Stimulated activated CD4-positive, alpha-beta T cell treated with anti-CD3 and anti-CD28 coated beads, Interleukin-1b, Interleukin-23, amount 100 ng/mL, for 1 hour (primary cell): Measurements from ENCODE around the gene LRRC71.
"Not testable (repeated sequence)": the region's sequence is repeated elsewhere in the genome, so short reads cannot be mapped to it uniquely, and the experiment has no call there.

Experiments
- DNase-seq, 2 donors: peaks; one replicate each; pipeline ENCODE4 v3.0.0-alpha.2; 2020; ENCODE audit warnings: low read depth in 2 of 2

LRRC71 gene

DNA sequence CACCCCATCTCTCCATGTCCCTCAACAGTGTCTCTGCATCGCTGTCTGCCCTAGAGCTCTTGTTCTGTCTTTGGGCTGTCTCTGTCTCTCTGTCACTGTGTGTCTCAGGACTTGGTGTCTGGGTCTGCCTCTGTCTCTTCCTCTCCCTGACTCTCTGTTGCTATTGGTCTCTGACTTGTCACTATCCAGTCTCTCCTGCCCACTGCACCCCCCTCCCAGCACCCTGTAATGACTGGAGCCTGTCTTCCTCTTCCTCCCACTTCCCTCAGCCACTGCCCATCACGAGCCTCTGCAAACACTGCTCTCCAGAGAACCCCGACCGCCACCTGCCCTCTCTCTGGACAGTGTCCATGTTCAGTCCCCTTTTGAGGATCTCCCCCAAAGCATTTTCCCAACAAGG lies 14.8 kb upstream of the LRRC71 start:
- no peak for DNase-seq

GRCh38 chr1:156906206-156906906 lies 14.1 kb upstream of the LRRC71 start:
- DNase-seq, result no peak

DNA sequence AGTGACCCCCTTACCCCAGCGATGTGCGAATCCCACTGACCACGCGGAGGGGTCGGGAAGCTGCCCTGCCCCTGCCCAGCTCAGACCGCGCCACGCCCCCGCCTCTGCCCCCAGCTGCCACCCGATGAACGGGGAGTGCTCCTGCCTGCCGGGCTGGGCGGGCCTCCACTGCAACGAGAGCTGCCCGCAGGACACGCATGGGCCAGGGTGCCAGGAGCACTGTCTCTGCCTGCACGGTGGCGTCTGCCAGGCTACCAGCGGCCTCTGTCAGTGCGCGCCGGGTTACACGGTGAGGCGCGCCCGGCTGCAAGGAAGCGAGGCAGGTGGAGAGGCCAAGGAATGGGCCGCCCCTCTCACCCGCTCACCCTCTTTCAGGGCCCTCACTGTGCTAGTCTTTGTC lies 11.9 kb upstream of the LRRC71 start:
- no peak for DNase-seq

DNA sequence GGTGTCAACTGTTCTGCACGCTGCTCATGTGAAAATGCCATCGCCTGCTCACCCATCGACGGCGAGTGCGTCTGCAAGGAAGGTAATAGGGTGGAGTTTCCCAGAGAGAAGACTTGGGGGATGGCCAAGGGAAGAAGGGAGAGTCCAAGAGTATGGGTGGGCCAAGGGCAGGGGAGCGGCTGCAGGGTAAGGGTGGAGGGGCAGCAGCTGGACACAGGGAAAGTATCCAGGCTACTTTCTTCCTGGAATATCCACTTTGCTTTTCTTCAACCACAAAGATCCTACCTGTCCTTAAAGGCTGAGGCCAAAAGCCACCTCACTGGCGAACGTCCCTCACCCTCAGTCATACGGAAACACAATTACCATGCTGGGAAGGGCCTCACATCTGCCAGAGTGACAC lies 11.5 kb upstream of the LRRC71 start:
- no peak for DNase-seq

- DNase-seq, result no peak
Observed at GRCh38 chr1:156909671-156910070, 10.8 kb upstream of the LRRC71 start.

GRCh38 chr1:156910309-156910782 lies 10.1 kb upstream of the LRRC71 start:
- peak in 1 of 2 donors; percentile 50 for DNase-seq

DNA sequence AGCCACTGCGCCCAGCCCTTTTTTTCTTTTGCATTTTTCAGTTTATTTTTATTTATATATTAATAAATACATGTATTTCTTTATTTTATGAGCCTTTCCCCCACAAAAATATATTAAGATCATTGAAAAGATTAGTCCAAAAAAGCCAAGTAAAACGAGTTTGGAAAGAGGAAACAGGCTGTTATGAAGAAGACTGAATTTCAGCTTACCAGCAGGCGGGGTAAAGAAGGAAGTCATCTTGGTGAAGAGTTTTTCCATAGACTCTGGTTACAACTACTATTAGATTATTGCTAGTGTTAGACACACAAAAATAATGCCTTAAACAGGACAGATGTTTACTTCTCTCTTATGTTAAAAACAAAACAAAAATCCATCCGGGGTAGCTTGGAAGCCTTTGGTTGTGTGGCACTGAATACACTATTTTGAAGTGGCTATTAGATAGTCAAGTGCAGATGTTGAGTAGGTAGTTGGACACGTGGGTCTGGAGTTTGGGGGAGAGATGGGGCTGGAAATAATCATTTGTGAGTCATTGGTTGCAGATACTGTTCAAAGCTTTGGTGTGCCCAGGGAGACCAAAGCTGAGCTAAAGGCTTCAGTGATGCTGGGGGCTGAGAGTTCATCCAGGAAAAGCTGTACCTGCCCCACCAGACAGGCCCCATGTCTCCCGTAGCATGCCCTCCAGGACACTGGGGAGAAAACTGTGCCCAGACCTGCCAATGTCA lies 8.7 kb upstream of the LRRC71 start:
- no peak for DNase-seq

DNA sequence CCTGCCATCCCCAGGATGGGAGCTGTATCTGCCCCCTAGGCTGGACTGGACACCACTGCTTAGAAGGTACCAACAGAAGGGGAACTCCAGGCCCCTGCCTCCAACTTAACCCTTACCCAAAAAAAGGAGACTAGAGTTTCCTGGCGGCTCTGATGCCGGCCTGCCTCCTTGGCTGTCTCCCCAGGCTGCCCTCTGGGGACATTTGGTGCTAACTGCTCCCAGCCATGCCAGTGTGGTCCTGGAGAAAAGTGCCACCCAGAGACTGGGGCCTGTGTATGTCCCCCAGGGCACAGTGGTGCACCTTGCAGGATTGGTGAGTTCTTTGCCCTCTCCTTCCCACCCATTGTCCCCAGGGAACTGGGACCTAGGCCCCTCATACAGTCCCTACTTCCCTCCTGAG lies 8.1 kb upstream of the LRRC71 start:
- DNase-seq, result no peak

- no peak for DNase-seq
Observed at GRCh38 chr1:156912861-156913808, 7.3 kb upstream of the LRRC71 start.

DNA sequence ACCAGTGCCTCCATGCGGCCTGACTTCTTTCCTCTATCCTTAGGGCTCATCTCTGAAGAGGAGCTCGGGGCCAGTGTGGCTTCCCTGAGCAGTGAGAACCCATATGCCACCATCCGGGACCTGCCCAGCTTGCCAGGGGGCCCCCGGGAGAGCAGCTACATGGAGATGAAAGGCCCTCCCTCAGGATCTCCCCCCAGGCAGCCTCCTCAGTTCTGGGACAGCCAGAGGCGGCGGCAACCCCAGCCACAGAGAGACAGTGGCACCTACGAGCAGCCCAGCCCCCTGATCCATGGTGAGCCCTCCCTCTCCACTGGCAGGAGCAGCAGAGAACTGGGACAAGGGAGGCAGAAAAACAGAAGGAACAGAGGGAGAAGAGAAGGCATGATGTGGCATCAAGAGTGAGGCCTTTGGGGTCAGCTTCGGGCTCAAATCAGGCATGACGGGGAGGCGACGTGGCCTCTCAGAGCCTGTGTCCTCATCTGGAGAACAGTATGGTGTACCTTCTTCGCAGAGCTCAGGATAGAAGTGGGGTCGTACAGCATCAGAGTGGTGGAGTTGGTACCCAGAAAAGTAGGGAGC lies 6.5 kb upstream of the LRRC71 start:
- no peak for DNase-seq

GRCh38 chr1:156914440-156914856 lies 6.0 kb upstream of the LRRC71 start:
- no peak for DNase-seq

- DNase-seq, result no peak
Observed at GRCh38 chr1:156921053-156921529, 659 bp downstream of the LRRC71 start.

- DNase-seq, result no peak
Observed at GRCh38 chr1:156922986-156923669, 2.7 kb downstream of the LRRC71 start.

- DNase-seq, result no peak
Observed at GRCh38 chr1:156923670-156924477, 3.4 kb downstream of the LRRC71 start.

DNA sequence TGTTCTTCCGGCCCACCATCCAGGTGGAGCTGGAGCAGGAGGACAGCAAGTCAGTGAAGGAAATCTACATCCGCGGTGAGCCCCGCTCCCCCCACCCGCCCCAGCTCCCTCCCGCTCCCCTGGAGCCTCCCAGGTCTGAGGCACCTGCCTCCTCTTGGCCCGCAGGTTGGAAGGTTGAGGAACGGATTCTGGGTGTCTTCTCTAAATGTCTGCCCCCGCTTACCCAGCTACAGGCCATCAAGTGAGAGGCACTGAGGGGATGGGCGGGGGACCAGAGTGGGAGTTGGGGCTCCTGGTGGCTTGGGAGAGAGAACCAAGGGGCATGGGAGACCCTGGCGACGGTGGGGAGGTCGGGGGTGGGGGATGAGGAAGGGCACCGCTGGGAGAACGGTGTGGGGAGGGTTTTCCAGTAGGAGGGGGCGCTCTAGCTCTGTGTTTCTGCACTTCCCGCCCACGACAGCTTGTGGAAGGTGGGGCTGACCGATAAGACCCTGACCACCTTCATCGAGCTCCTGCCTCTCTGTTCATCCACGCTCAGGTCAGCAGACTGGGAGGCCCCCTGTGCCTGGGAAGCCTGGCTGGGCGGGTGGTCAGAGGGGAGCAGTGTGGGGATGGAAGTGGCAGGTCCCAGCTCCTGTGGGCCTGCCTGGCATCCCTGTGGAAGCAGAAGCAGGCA lies 4.2 kb downstream of the LRRC71 start:
- DNase-seq, result no peak

DNA sequence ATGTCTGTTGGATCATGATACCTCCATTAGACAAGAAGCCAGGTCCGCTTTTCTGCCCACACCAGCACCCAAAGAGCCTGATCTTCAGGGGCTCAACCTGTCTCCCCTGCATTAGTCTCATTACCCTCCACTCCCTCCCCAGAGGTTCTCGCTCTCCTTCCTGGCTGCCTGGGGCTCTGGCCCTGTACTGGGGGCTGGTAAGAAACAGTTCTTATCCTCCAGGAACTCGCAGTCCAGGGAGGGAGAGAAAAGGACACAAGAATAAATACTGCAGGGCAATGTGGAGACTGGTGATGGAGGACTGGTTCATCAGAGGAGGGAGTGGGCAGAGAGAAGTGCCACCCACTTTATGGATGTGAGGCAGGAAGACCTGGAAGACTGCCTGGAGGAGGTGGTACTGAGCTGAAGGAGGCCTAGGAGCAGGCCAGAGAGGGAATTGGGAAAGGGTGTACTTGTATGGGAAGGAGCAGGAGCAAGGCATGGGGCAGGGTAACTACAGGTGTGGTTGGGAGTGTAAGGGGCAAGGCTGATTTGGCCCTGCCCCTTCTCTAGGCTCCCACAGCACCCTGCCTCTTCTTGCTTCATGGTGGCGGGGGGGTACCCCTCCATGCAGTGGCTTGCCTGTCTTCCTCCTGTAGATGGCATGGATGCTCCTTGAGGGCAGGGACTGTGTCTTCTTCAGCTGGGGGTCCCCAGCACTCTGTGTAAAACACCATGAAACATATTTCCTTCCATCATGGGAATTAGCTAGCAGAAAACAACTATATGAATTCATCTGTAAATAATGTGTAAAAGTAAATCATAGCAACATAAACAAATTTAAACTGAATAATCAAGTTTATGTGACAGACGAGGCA lies 5.0 kb downstream of the LRRC71 start:
- no peak for DNase-seq

GRCh38 chr1:156926175-156926574 lies 5.7 kb downstream of the LRRC71 start:
- DNase-seq, result no peak

GRCh38 chr1:156926695-156927094 lies 6.3 kb downstream of the LRRC71 start:
- DNase-seq, result not testable (repeated sequence)
